Liver (tissue), 3 donors: ENCODE data around the gene SETD3.

Source experiments
- HNF4A ChIP-seq, 2 donors: conservative IDR thresholded peaks; 2 replicates each; pipeline ENCODE4 v1.6.1; 2016; ENCODE audit warnings: antibody characterized with exemption in 2 of 2, mild to moderate bottlenecking in 2 of 2
- RXRA ChIP-seq, 2 donors: IDR thresholded peaks; 2 replicates each; pipeline ENCODE4 v1.6.1; 2017 to 2018; ENCODE audit warnings: antibody characterized with exemption in 2 of 2, mild to moderate bottlenecking in 1 of 2
- TAF1 ChIP-seq: conservative IDR thresholded peaks from 2 replicates; pipeline ENCODE4 v1.6.1; 2016; ENCODE audit warnings: antibody characterized with exemption, mild to moderate bottlenecking
- TF ChIP-seq, protein P1 (sequence below): fragments of 150-350 bp; IDR thresholded peaks from 2 replicates; pipeline ENCODE4 v1.5.1; 2017; ENCODE audit warnings: improper control_type of control experiment, low read depth, low read length; ENCODE audit not compliant: missing input control
- TF ChIP-seq, protein P2 (sequence below): IDR thresholded peaks from 2 replicates; pipeline ENCODE4 v1.6.1; 2016; ENCODE audit warnings: antibody characterized with exemption
- donor health status: healthy.
- donor health status: healthy.

DNA sequence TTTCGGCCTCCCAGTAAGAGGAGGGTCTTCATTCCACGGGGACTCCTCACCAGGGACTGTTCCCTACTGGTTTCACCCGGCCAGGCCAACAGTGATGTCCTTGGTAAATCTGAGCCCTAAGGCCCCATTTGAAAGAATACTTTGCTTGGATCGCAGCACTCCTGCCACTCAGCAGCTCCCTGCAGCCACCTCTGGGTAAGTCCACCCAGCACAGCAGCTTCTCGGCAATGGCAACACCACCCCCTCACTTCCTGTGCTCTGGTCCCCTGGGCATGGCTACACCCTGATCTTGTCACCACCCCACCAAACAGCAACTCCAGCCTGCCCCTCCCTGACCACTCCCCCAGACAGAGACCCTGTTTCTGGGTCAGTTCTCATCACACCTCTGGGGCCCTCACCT, 100.3 kb downstream of the SETD3 start:
- TF ChIP-seq, protein P1, sequence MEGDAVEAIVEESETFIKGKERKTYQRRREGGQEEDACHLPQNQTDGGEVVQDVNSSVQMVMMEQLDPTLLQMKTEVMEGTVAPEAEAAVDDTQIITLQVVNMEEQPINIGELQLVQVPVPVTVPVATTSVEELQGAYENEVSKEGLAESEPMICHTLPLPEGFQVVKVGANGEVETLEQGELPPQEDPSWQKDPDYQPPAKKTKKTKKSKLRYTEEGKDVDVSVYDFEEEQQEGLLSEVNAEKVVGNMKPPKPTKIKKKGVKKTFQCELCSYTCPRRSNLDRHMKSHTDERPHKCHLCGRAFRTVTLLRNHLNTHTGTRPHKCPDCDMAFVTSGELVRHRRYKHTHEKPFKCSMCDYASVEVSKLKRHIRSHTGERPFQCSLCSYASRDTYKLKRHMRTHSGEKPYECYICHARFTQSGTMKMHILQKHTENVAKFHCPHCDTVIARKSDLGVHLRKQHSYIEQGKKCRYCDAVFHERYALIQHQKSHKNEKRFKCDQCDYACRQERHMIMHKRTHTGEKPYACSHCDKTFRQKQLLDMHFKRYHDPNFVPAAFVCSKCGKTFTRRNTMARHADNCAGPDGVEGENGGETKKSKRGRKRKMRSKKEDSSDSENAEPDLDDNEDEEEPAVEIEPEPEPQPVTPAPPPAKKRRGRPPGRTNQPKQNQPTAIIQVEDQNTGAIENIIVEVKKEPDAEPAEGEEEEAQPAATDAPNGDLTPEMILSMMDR: no peak
- TF ChIP-seq, protein P2, sequence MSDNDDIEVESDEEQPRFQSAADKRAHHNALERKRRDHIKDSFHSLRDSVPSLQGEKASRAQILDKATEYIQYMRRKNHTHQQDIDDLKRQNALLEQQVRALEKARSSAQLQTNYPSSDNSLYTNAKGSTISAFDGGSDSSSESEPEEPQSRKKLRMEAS: no peak
- no peak for TF ChIP-seq HNF4A (conservative IDR thresholded peaks at IDR 0.05)
- TF ChIP-seq TAF1: no peak
- TF ChIP-seq RXRA (IDR thresholded peaks at IDR 0.05): no peak
